GM23338 (cell line): ENCODE data around the gene CDK4.
"Not testable (repeated sequence)": the region's sequence is repeated elsewhere in the genome, so short reads cannot be mapped to it uniquely, and the experiment has no call there.

ENCODE experiments used
- CREB1 ChIP-seq: fragments of 250-450 bp; sonication (Bioruptor Pico); IDR thresholded peaks from 2 replicates; pipeline ENCODE4 v1.5.0; 2020; ENCODE audit warnings: low read depth, mild to moderate bottlenecking, moderate library complexity
- EZH2 ChIP-seq: fragments of 200-600 bp; sonication (generic); IDR thresholded peaks from one replicate; pipeline ENCODE4 v1.8.0; 2017; ENCODE audit warnings: antibody characterized with exemption, mild to moderate bottlenecking, low read depth; ENCODE audit not compliant: unreplicated experiment
- POLR2AphosphoS5 ChIP-seq: IDR thresholded peaks from 2 replicates; pipeline ENCODE4 v1.6.1; 2016; ENCODE audit warnings: antibody characterized with exemption, low read depth
- STAT1 ChIP-seq: IDR thresholded peaks from one replicate; pipeline ENCODE4 v1.6.1; 2016; ENCODE audit warnings: antibody characterized with exemption; ENCODE audit not compliant: unreplicated experiment
- ZNF331 ChIP-seq: fragments of 250-450 bp; sonication (Bioruptor Pico); IDR thresholded peaks from 2 replicates; pipeline ENCODE4 v1.5.0; 2020; ENCODE audit warnings: low read depth, mild to moderate bottlenecking, moderate library complexity
- TF ChIP-seq, protein P1 (sequence below), 2 experiments: fragments of 200-600 bp in 1 of 2; sonication (generic) in 1 of 2; conservative IDR thresholded peaks; 2 replicates each; pipeline versions ENCODE4 v1.5.1 to v1.6.1; 2016 to 2017; ENCODE audit warnings: antibody characterized with exemption in 2 of 2, low read depth in 2 of 2, mild to moderate bottlenecking in 2 of 2, moderate library complexity in 1 of 2

DNA sequence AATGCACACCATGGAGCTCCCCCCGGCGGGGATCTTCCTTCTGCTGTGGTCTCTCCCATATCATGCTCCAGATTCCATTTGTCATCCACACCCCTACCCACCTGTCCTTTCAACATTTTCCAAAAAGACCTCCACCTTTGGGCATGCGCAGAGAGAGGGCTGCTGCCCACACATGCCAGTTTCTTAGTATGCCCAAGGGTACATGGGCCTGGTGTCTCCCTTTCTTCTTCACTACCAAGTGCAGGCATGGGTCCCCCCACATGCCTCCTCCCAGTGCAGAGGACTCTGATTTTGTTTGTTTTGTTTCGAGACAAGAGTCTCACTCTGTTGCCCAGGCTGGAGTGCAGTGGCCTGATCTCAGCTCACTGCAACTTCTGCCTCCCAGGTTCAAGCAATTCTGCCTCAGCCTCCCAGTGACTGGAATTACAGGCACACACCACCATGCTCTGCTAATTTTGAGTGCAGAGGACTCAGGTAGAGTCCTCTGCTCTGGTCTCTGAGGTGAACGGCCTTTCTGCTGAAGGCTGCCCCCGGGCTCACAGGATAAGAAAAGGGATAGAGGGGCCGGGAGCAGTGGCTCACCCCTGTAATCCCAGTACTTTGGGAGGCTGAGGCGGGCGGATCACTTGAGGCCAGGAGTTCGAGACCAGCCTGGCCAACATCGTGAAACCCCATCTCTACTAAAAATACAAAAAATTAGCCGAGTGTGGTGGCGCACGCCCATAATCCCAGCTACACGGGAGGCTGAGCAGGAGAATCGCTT lies 30.1 kb downstream of the CDK4 start:
- TF ChIP-seq STAT1; POLR2AphosphoS5; ZNF331; EZH2; CREB1 (CRISPR knock-in tag): not testable (repeated sequence)
- TF ChIP-seq, protein P1, sequence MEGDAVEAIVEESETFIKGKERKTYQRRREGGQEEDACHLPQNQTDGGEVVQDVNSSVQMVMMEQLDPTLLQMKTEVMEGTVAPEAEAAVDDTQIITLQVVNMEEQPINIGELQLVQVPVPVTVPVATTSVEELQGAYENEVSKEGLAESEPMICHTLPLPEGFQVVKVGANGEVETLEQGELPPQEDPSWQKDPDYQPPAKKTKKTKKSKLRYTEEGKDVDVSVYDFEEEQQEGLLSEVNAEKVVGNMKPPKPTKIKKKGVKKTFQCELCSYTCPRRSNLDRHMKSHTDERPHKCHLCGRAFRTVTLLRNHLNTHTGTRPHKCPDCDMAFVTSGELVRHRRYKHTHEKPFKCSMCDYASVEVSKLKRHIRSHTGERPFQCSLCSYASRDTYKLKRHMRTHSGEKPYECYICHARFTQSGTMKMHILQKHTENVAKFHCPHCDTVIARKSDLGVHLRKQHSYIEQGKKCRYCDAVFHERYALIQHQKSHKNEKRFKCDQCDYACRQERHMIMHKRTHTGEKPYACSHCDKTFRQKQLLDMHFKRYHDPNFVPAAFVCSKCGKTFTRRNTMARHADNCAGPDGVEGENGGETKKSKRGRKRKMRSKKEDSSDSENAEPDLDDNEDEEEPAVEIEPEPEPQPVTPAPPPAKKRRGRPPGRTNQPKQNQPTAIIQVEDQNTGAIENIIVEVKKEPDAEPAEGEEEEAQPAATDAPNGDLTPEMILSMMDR (conservative IDR thresholded peaks at IDR 0.05; ENCODE audit: low read depth in 2 of 2), result not testable (repeated sequence)
